GM06990 (cell line): ENCODE results near the gene SYK.

Source experiments
- DNase-seq: peaks from one replicate; pipeline ENCODE4 v3.0.0-alpha.2; 2011; ENCODE audit not compliant: insufficient read length; ENCODE audit errors: extremely low read depth
- H3K27me3 ChIP-seq: replicated peaks from 2 replicates; pipeline ENCODE4 v1.6.0; 2011; ENCODE audit warnings: low read length; ENCODE audit not compliant: control insufficient read depth, insufficient read depth
- H3K36me3 ChIP-seq: 2 replicates; pipeline ENCODE4 v1.5.1; 2011; ENCODE audit warnings: low read length; ENCODE audit not compliant: control insufficient read depth, insufficient read depth
- H3K4me3 ChIP-seq: replicated peaks from 2 replicates; pipeline ENCODE4 v1.5.1; 2011; ENCODE audit warnings: low read depth, mild to moderate bottlenecking, control low read depth, low read length
- TF ChIP-seq, protein P1 (sequence below): IDR thresholded peaks from 2 replicates; pipeline ENCODE4 v1.5.1; 2011; ENCODE audit warnings: low read length, control low read depth, mild to moderate bottlenecking, inconsistent platforms; ENCODE audit not compliant: insufficient read depth, poor library complexity, severe bottlenecking

SYK gene

DNA sequence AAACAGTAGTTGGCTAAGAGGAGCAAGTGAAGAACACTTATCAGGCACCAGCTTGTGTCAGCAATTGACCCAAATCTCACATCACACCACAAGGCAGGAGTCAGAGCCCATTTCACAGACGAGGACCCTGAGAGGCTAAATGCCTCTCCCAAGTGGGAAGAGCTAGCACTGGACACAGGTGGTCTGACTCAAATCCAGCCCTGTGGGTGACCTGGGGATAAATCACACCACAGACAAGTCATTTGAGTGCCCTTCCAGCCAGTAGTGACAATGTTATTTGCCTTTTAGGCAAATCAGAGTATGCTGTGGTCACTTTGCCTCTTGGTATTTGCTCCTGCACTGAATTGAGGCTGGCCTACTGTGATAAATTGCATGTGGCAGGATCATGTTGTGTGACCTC lies 138.7 kb downstream of the SYK start:
- no peak for DNase-seq
- H3K27me3 ChIP-seq = no peaks in the 10 kb centered on the region; the same call in 1 of the 2 replicates
- TF ChIP-seq, protein P1, sequence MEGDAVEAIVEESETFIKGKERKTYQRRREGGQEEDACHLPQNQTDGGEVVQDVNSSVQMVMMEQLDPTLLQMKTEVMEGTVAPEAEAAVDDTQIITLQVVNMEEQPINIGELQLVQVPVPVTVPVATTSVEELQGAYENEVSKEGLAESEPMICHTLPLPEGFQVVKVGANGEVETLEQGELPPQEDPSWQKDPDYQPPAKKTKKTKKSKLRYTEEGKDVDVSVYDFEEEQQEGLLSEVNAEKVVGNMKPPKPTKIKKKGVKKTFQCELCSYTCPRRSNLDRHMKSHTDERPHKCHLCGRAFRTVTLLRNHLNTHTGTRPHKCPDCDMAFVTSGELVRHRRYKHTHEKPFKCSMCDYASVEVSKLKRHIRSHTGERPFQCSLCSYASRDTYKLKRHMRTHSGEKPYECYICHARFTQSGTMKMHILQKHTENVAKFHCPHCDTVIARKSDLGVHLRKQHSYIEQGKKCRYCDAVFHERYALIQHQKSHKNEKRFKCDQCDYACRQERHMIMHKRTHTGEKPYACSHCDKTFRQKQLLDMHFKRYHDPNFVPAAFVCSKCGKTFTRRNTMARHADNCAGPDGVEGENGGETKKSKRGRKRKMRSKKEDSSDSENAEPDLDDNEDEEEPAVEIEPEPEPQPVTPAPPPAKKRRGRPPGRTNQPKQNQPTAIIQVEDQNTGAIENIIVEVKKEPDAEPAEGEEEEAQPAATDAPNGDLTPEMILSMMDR = no peak
- H3K4me3 ChIP-seq = no peak overlapping the region
- no peaks in the 10 kb centered on the region for H3K36me3 ChIP-seq

GRCh38 chr9:90941661-90942060 lies 140.0 kb downstream of the SYK start:
- TF ChIP-seq, protein P1 = no peak
- no peaks in the 10 kb centered on the region for H3K36me3 ChIP-seq
- H3K27me3 ChIP-seq = no peaks in the 10 kb centered on the region
- no peak for DNase-seq
- no peak overlapping the region for H3K4me3 ChIP-seq

GRCh38 chr9:90942555-90942954 lies 140.9 kb downstream of the SYK start:
- peak; percentile 42 for DNase-seq

GRCh38 chr9:90943341-90943740 lies 141.7 kb downstream of the SYK start:
- Histone ChIP-seq H3K27me3 (no peaks in the 10 kb centered on the region), H3K36me3 (no peaks in the 10 kb centered on the region), H3K4me3 (no peak overlapping the region)
- TF ChIP-seq, protein P1 = no peak
- no peak for DNase-seq

More at GRCh38 chr9:90942555-90942954, 140.9 kb downstream of the SYK start:
- H3K27me3 ChIP-seq = no peaks in the 10 kb centered on the region
- no peaks in the 10 kb centered on the region for H3K36me3 ChIP-seq
- H3K4me3 ChIP-seq = no peak overlapping the region
- TF ChIP-seq, protein P1 = no peak

DNA sequence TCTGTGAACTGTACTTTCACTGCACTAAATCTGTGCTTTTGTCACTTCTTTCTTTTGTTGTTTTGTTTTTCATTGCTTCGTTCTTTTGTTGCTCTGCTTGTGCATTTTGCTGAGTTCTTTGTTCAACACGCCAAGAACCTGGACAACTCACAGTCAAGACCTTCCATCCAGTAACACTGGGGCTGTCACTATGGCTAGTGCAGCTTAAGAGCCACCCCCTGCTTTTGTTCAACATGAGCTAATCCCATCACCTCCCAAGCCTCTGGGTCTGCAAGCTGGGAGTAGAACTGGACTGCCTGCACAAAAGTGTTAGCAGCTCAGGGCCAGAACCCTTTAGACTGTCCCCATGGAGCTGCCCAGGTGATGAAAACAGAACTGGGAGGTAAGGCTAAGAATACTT lies 143.7 kb downstream of the SYK start:
- Histone ChIP-seq H3K27me3 (no peaks in the 10 kb centered on the region), H3K4me3 (no peak overlapping the region), H3K36me3 (no peaks in the 10 kb centered on the region)
- DNase-seq = no peak
- TF ChIP-seq, protein P1 = no peak

- no peaks in the 10 kb centered on the region for H3K36me3 ChIP-seq
- no peak overlapping the region for H3K4me3 ChIP-seq
- DNase-seq = no peak
- no peaks in the 10 kb centered on the region for H3K27me3 ChIP-seq
- TF ChIP-seq, protein P1 = no peak
These were observed 145.4 kb downstream of the SYK start for GRCh38 chr9:90946982-90947381.
